ENCODE measurements around the gene SMARCA1.

- TF ChIP-seq CTCF (conservative IDR thresholded peaks at IDR 0.05) (no peak), EZH2 (IDR thresholded peaks at IDR 0.05; ENCODE audit: low read depth) (no peak)
These were observed 6.9 kb downstream of the SMARCA1 start for GRCh38 chrX:129516402-129516801.
